Upper lobe of right lung (tissue), 1 donor: ENCODE data around the gene CKAP5. TPM values are rescaled to one million over a fixed set of nuclear protein-coding genes. Genes with fewer than 3 reads are reported as not detected.

Experiments
- ATAC-seq: fragments of 200-7000 bp; cut with Tn5 transposase; one replicate; pipeline ENCODE4 v1.9.1; 2020; ENCODE audit warnings: mild to moderate bottlenecking, moderate library complexity
- DNase-seq: peaks from one replicate; pipeline ENCODE4 v3.0.0-alpha.2; 2020
- H3K27ac ChIP-seq: fragments of 200-600 bp; one replicate; pipeline ENCODE4 v1.8.0; 2022
- H3K27me3 ChIP-seq: fragments of 200-600 bp; one replicate; pipeline ENCODE4 v1.8.0; 2022; ENCODE audit warnings: mild to moderate bottlenecking
- H3K36me3 ChIP-seq: fragments of 200-600 bp; one replicate; pipeline ENCODE4 v1.8.0; 2022
- H3K4me1 ChIP-seq: fragments of 200-600 bp; one replicate; pipeline ENCODE4 v1.8.0; 2022
- H3K4me3 ChIP-seq: fragments of 200-600 bp; one replicate; pipeline ENCODE4 v1.8.0; 2022; ENCODE audit warnings: mild to moderate bottlenecking
- H3K9me3 ChIP-seq: fragments of 200-600 bp; one replicate; pipeline ENCODE4 v1.8.0; 2022
- intact Hi-C: fragments of 100-400 bp; cut with DNase I; formaldehyde crosslinking; loops from one replicate; pipeline ENCODE4 v1.11.0; 2022
- total RNA-seq: library from RNA; stranded (reverse); fragmentation: NEBNext Ultra II Directional; extraction: Animal tissue kit (Norgen Biotek cat#: 25700); gene quantifications from one replicate; pipeline ENCODE4 v1.2.1, GENCODE V29; 2021
- TF ChIP-seq, protein P1 (sequence below): fragments of 200-600 bp; IDR thresholded peaks from one replicate; pipeline ENCODE4 v1.8.0; 2022; ENCODE audit warnings: antibody characterized with exemption
- donor health status: DM: no; HTN: yes; CAD: no; lungs with severe emphysema.

CKAP5 gene
- total RNA-seq, 1 donor from 2014 or later = 56.3 TPM

DNA sequence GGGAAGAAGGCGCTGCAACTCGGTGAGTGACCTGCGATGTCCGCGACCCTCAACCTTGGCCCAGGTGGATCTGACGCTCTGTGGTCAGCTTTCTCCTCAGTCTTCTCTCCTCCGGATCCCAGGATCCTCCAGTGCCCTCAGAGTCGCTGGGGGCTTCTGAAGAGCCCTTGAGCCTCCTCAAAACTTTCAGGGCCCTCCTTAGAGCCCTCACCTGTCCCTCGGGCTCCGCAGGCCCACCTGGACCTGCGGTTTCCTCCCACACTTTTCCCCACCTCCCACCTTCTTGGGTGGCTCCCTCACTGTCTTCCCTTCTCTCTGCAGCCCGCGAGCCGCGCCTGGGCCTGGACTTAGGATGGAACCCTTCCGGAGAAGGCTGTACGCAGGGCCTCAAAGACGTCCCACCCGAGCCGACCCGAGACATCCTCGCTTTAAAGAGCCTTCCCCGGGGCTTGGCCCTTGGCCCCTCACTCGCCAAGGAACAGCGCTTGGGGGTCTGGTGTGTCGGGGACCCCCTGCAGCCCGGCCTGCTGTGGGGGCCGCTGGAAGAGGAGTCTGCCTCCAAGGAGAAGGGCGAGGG, 144.9 kb downstream of the CKAP5 start:
- ATAC-seq (no peak), DNase-seq (no peak)
- TF ChIP-seq, protein P1, sequence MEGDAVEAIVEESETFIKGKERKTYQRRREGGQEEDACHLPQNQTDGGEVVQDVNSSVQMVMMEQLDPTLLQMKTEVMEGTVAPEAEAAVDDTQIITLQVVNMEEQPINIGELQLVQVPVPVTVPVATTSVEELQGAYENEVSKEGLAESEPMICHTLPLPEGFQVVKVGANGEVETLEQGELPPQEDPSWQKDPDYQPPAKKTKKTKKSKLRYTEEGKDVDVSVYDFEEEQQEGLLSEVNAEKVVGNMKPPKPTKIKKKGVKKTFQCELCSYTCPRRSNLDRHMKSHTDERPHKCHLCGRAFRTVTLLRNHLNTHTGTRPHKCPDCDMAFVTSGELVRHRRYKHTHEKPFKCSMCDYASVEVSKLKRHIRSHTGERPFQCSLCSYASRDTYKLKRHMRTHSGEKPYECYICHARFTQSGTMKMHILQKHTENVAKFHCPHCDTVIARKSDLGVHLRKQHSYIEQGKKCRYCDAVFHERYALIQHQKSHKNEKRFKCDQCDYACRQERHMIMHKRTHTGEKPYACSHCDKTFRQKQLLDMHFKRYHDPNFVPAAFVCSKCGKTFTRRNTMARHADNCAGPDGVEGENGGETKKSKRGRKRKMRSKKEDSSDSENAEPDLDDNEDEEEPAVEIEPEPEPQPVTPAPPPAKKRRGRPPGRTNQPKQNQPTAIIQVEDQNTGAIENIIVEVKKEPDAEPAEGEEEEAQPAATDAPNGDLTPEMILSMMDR = no peak
- intact Hi-C loops = no loop called here
- H3K9me3 ChIP-seq = no peaks in the 10 kb centered on the region
- H3K27ac ChIP-seq = peak overlapping the region; percentile 98
- H3K4me1 ChIP-seq = peaks cover 37% of the 10 kb centered on the region
- H3K27me3 ChIP-seq = no peaks in the 10 kb centered on the region
- peak overlapping the region; percentile 100 for H3K4me3 ChIP-seq
- peaks cover 39% of the 10 kb centered on the region for H3K36me3 ChIP-seq

DNA sequence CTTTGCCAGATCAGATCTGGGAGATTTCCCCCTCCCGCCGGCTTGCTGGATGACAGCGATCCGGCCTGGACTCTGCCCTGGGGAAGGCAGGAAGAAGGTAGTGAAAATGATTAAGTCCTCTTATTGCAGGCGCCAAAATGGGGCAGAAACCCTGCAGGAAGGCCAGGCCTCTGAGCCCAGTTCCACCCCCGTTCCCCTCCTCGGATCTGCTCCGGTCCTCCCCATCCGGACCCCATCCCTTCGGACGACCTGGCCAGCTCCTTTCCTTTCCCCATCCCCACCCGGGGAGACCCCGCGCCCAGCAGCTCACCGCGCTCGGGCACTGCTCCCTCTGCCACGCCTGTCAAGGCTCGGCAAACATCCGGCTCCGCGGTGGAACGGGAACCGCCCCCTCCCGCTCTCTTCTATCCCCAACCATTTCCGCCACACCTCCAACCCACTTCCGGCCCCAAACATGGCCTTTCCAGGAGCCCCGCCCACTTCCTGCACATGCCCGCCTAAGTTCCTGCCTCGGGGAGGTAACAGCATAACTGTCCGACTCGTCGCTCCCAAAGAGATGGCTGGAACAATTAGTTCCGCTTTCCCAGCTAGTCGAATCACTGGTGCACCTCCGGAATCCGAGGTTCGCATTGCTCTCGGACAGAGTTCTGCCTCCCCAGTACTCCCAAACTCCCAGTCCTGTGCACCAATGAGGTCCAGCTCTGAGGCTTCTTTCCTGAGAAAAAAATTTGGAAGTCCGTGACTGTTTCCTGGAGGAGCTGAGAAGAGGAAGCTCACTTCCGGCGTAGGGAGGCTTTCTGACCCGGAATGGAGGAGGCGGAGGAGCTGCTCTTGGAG, 145.6 kb downstream of the CKAP5 start, which contains the start of the genes ARHGAP1 and ZNF408:
TSS of gene ARHGAP1 (minus strand) at position 379 of the 837 bp plus-strand sequence. CDS start 4,512 bp downstream, outside the sequence.
TSS of gene ZNF408 (plus strand) at position 791 of the 837 bp plus-strand sequence. CDS start at position 808, 17 bp downstream.
- peak; percentile 99 for DNase-seq
- peak; percentile 98 for ATAC-seq
- TF ChIP-seq, protein P1 = no peak
- Histone ChIP-seq H3K4me3 (peak within 1 kb of the TSS; percentile 100), H3K36me3 (peaks cover 39% of the 10 kb centered on the region), H3K9me3 (no peaks in the 10 kb centered on the region), H3K4me1 (peaks cover 37% of the 10 kb centered on the region), H3K27me3 (no peaks in the 10 kb centered on the region), H3K27ac (peak within 1 kb of the TSS; percentile 98)
- intact Hi-C loops = no loop called here

DNA sequence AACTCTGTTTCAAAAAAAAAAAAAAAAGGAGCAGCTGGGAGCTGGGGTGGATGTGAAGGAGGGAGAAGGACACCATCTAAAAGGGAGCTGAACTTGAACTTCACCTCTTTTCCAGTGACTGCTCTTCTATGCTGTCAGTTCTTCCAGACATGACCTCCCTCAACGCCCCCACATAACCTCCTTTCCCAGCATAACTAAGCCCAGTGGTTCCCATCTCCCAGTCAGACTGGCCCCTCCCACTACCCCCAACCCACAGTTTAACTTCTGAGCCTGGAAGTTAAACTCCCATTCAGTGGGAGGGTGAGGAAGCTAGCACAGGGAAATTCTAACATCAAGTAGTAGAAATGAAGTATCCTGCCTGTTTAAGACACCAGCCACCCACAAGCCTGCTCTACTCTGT, 147.5 kb downstream of the CKAP5 start:
- ATAC-seq (no peak), DNase-seq (no peak)
- Histone ChIP-seq H3K27ac (no peak overlapping the region), H3K4me1 (peaks cover 37% of the 10 kb centered on the region), H3K27me3 (no peaks in the 10 kb centered on the region), H3K36me3 (peaks cover 40% of the 10 kb centered on the region), H3K4me3 (no peak overlapping the region), H3K9me3 (no peaks in the 10 kb centered on the region)
- TF ChIP-seq, protein P1 = no peak
- intact Hi-C loops = no loop called here

DNA sequence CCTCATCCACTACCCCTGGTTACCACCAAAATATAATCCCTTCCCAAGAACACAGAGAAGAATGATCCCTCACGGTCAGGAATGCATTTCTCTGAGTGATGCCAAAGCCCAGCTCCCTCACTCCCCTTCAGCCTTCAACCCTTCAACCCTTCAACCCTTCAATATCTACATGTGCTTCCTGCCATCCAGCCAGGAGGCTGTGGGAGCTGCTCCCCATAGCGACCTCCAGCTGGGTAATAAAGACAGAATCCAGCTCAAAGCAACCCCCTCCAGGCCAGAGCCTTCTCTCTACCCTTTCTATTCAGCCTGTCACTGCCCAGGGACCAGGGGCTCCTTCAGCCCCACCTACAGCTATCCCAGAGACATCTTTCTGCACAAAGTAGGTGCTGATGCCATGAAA, 148.4 kb downstream of the CKAP5 start:
- intact Hi-C loops = no loop called here
- Histone ChIP-seq H3K27me3 (no peaks in the 10 kb centered on the region), H3K27ac (no peak overlapping the region), H3K4me1 (peaks cover 37% of the 10 kb centered on the region), H3K36me3 (peaks cover 38% of the 10 kb centered on the region), H3K4me3 (no peak overlapping the region), H3K9me3 (no peaks in the 10 kb centered on the region)
- DNase-seq = no peak
- TF ChIP-seq, protein P1 = no peak
- ATAC-seq = no peak

DNA sequence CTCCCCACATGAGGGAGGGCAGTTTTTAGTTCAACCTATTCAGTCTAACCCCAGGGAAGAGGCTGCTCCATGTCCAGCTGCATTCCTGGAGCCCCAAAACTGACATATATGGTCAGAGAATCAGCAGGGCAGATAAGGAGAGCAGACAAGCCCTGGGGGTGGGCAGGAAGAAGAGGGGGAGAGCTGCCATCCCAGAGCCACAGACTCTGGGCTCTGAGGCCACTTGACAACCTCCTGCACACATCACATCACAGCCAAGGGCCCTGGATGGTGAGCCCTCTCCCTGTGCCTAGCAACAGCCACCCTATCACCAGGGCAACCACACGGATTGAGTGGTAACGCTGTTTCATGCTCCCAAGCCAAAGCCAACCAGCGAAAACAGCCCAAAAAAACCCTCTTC, 148.8 kb downstream of the CKAP5 start:
- ATAC-seq = no peak
- H3K36me3 ChIP-seq = peaks cover 37% of the 10 kb centered on the region
- no peaks in the 10 kb centered on the region for H3K27me3 ChIP-seq
- H3K27ac ChIP-seq = no peak overlapping the region
- TF ChIP-seq, protein P1 = no peak
- no peak for DNase-seq
- H3K4me1 ChIP-seq = peaks cover 33% of the 10 kb centered on the region
- no peaks in the 10 kb centered on the region for H3K9me3 ChIP-seq
- no peak overlapping the region for H3K4me3 ChIP-seq
- intact Hi-C loops = no loop called here
